GM18499 (cell line): ENCODE measurements around the gene GPR82.
"Not testable (repeated sequence)": the region's sequence is repeated elsewhere in the genome, so short reads cannot be mapped to it uniquely, and the experiment has no call there.

Experiments used
- ATAC-seq: cut with Tn5 transposase; IDR thresholded peaks from one replicate; pipeline ENCODE4 v1.9.1; 2021; ENCODE audit warnings: moderate number of reproducible peaks; ENCODE audit not compliant: insufficient read depth, unreplicated experiment

Gene GPR82, protein sequence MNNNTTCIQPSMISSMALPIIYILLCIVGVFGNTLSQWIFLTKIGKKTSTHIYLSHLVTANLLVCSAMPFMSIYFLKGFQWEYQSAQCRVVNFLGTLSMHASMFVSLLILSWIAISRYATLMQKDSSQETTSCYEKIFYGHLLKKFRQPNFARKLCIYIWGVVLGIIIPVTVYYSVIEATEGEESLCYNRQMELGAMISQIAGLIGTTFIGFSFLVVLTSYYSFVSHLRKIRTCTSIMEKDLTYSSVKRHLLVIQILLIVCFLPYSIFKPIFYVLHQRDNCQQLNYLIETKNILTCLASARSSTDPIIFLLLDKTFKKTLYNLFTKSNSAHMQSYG

DNA sequence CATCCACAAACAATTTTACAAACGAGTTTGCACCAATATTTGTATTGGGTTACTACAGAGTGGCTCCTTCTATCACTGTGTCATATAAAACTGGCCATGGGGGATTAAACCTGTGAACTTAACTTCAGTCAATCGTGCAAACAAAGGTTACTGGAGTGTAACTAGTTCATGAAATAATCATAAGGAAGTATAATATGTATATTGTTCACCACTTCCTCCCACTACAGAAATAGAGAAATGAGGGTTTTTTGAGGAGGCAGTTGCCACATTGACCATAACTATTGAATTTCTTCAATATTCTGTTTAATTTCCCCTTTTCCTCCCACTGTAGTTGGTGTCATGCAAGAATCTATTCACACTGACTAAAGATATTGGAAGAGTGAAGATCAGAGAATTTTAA, at the start of gene GPR82:
Gene GPR82, plus strand, starts transcription at position 356 of the 400 bp plus-strand sequence. CDS start 2,846 bp downstream, outside the sequence.
- ATAC-seq: no peak

DNA sequence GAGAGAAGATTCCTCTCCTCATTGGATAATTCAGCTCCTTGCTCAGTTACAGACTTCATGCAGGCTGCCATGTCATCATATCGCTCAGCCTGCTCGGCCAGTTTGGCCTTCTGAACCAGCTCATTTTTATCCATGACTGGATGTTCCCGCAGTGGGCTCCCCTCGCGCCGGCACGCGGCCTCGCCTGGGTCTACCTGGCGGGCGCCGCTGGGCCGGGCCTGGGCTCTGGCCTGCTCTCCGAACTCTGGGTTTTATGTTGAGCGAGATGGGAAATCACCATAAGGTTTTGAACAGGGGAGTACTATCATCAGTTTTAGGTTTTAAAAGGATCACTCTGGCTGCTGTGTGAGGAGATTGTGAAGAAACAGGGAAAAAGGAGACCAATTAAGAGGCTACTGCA, 47.6 kb upstream of the GPR82 start:
- ATAC-seq: not testable (repeated sequence)

DNA sequence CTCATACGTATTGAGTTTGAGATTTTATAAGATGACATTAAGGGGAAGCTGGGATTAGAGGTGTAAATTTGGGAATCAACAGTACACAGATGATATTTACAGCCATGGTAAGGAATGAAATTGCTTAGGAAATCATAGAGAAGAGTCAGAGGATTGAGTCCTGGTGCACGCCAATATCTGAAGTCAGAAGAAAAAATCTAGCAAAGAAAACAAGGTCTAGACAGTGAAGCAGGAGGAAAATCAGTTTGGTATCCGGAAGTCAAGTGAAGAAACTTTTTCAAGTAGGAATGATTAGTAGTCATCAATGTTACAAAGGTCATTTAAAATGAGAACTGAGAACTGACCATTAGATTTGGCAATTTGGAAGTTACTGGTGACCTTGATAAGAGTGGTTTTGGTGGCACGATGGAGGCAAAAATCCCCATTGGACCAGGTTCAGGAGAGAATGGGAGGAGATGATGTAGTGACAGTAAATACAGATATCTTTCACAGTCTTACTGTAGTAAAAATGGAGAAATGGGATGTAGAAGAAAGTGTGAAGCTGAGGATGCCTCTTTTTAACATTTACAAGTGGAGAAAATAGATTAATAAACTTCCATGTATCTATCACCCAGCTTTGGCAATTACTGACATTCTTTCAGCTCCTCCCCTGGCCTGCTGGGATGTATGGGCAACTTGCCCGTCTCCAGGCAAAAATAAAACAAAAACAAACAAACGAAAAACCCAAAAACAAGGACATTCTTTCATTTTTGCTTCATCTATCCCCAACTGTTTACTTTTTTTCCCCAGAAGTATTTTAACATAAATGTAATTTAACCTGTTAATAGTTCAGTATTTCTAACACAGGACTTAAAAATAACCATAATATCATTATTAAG, 46.6 kb upstream of the GPR82 start:
- ATAC-seq: no peak

DNA sequence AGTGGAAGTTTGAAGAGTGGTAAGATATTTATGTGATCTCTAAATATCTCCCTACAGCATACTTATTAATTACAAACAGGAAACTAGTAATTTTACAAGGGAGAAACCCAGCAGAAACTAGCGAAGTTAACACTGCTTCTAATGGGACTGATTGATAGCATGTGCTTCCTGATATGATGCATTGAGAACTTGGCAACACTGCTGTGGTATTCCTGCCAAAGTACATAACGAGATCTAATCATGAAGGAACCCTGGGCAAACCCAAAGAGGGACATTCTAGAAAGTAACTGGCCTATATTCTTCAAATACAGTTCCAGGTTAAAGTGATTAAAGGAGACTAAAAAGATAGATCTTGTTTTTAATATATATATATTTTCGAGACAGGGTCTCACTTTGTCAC, 39.8 kb upstream of the GPR82 start:
- ATAC-seq: no peak

DNA sequence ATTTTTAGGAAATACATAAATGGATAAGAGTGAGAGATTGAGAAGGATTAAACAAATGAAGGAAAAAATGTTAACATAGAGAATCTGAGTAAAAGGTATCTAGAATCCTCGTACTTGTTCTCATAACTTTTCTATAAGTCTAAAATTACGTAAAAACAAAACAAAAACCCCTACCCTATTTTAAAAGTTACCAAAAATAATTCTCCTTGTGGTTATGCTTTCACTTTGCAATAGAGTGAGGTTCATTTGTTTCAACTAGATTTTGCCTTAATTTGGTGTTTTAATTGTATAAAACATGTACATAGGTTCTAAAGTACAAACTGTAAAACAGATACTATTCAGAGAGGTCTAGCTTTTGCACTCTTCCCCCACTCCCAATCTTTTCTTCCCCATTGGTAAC, 39.0 kb upstream of the GPR82 start:
- ATAC-seq: no peak

DNA sequence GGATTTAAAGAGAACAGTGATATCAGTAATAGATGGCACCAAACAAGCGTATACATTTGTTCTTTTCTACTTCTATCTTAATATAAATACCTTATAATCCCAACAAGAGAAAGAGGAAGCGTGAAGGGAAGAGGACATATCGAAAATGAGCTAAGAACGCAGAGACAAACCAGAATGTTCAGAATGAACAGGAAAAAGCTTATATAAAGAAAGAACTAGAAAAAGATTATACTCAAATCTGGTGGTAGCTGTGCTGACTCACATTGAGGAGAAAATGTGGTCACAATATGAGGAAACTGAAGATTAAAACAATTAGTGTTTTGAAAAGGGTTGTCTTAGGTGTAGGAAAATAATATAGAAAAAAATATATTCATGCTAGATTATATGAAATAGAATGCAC, 37.2 kb upstream of the GPR82 start:
- ATAC-seq: no peak

DNA sequence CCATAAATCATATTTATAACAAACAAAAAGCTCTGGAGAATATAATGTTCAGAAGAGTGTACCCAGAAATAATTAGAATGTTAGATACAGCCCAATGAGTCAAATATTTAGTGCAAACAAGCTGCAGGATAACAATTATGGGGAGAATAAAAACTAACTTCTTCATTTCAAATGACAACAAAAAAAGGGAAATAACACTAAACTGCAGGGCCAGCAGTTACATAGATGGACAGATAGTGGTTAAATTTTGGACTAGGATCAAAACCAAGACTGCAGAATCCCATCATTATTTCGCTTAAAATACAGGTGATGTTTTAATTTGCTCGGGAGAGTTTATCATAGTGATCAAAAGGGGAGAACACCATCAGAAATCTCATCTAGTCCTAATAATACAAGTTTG, 35.8 kb upstream of the GPR82 start:
- no peak for ATAC-seq

DNA sequence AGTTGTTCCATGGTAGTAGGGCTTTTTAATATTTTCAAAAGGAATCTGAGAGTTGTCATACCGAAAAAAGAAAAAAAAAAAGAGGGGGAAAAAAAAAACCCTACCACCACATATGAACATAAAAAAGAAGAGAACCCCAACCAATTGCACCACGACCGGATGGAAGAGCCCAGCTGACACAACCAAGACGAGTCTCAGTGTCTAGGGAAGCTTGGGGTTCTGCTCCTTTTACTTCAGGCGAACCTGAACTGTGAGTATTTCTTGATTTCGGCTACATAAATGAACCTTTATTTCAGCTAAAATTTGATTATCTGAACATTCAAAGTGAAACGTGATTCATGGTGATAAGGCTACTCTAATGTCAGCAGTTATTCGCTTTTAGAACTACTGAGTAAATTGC, 35.1 kb upstream of the GPR82 start, which contains the start of gene GPR34:
Gene GPR34, plus strand, starts transcription at position 139 of the 400 bp plus-strand sequence. CDS start 6,661 bp downstream, outside the sequence.
- ATAC-seq: no peak

DNA sequence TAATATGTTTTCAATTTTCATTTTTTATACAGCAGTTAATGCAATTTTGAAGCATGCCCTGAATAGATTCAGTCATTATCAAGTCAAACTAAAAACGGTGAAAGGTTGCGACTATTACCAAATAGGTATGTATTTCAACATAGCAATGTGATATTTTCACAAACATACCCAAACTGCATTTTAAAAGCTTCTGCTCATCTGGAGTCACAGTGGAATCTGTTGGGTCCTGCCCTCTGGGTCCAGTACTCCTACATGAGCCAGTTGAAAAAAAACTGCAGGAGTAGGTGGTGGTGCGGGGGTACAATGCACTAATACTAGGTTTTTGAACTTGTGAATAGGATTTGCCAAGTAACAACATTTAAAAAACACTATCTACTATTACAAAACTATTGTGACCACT, 34.3 kb upstream of the GPR82 start:
- no peak for ATAC-seq

DNA sequence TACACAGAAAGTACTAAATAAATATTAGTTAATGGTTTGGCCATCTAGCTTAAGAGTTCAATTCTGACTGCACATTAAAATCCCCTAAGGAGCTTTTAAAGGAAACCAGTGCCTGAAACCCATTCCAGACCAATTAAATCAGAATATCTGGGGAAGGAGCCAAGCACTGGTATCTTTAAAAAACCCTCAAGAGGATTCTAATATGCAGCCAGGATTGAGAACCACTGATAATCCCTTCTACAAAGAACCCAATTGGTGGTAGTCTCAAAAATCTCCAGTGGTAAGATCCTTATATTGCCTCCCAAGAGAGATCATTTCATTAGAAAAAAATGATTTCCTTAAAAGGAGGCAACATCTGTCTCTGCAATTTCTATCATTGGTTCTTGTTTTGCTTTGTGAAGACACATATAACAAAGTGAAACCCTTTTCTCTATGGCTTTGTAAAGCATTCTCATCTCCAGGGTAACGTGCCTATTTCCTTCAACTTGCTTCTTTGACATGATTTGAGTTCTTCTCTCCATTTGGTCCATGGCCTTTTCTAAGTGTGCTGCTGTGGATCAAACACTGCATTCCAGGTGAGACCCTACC, 31.7 kb upstream of the GPR82 start:
- no peak for ATAC-seq

DNA sequence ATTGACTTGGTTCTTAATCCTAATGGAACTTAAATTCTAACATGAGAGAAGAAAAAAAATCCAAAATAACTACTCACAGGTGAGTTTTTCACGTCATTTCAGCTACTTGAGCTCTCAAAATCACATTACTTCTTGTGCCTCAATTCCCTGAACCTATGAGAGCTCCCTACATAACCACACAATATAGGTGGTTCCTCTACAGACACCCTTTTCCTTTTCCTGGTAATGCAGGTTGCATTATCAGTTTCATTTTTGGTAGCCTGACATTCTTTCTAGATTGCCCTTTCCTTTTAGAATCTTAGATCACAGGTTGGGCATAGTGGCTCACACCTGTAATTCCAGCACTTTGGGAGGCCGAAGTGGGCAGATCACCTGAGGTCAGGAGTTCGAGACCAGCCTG, 31.0 kb upstream of the GPR82 start:
- no peak for ATAC-seq

DNA sequence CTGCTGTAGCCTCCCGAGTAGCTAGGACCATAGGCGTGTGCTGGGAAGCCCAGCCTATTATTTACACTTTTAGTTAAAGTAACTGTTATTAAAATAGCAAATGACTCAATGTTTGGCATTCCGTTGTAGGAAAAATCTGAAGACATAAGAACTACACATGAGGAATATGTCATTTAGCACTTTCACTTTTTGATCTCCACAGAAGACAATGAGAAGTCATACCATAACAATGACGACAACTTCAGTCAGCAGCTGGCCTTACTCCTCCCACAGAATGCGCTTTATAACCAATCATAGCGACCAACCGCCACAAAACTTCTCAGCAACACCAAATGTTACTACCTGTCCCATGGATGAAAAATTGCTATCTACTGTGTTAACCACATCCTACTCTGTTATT, 28.6 kb upstream of the GPR82 start:
- ATAC-seq: no peak

DNA sequence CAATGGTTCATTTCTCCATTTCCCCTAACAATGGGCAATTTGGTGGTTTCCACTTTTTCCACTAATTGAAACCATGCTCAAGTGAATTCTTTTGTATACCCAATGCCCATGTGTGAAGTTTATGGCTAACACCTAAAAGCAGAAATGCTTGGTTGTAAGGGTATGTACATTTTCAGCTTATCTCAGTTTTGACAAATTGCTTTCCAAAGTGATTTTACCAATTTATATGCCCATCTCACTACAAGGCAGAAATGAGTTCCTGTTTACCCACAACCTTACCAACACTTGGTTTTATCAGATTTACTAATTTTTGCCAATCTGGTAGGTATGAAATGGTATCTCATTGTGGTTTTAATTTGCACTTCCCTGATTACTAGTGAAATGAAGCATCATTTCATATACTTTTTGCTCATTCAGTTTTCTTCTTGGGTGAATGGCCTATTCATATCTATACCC, 20.4 kb upstream of the GPR82 start:
- no peak for ATAC-seq

DNA sequence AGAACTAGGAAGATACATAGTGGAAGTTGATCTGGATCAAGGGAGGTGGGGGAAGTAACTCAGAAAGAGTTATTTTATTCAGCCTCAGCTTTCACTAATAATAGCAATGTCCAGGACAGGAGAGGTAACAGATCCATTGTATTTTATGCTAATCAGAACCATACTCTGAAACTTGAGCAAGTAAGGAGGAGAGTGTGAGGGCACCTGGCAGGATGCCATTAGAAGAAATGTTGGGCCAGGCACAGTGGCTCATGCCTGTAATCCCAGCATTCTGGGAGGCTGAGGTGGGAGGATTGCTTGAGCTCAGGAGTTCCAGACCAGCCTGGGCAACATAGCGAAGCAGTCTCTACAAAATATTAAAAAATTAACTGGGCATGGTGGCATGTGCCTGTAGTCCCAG, 18.9 kb upstream of the GPR82 start:
- no peak for ATAC-seq

DNA sequence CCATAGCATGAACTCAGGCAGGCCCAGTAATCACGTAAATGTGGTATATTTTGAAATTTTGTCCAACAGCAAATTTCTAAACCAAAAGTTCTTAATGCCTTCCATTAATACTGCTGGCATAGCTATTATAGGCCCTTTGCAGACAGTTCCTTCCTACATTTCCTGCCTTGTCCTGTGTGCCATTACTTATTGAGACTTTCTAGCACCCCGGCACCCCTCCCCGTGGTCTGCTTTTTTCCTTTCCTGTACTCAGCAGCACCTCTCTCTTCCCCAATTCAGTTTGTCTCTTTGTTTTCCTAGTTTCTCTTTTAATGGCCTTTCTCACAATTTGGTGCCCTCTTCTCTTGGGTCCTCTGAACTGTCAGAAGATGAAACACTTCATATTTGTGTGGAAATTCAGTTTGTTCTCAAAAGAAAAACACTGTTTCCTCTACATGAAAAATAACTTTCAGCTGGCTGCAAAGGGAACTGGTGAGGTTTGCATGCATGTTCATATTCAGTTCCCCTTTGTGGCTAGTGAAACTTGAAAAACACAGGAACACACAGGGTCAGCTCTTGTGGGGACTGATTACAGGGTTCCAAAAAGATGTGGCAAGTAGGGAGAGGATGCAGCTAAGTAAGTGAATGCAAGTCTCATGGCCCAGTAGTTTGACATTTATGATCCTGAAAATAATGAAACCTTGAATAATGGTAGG, 18.2 kb upstream of the GPR82 start:
- ATAC-seq: peak; percentile 73

DNA sequence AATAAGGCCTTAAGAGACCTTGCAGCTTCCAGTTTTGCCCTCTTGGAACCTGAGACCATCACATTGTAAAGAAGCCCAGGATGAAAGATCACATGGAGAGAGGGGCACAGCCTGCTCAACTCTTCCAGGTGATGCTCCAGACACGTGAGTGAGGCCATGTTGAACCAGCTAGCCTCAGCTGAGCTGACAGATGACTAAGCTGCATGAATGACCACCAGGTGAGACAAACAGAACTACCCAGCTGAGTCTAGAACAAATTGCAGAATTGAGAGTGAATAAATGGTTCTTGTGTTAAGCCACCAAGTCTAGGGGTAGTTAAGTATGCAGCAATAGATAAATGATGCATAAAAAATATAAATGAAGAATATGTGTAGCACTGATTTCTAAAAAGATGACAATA, 16.8 kb upstream of the GPR82 start:
- no peak for ATAC-seq

DNA sequence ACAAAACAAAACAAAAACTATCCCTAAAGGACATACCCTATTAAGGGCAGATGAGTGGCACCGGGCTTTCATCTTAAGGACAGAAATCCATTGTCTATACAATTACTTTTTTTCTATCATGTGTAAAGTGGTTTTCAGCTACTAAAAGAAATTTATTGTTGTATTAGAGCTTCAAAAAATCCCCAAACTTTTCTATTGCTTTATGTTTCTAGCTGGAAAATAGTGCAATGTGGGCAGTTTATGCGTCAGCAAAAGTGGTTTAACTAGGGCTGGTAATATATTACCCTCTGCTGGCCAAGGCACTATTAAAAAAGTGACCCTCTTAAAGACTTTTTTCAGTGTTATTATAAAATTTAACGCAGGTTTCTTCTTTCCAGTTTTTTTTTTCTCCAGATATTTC, 15.5 kb upstream of the GPR82 start:
- ATAC-seq: no peak

DNA sequence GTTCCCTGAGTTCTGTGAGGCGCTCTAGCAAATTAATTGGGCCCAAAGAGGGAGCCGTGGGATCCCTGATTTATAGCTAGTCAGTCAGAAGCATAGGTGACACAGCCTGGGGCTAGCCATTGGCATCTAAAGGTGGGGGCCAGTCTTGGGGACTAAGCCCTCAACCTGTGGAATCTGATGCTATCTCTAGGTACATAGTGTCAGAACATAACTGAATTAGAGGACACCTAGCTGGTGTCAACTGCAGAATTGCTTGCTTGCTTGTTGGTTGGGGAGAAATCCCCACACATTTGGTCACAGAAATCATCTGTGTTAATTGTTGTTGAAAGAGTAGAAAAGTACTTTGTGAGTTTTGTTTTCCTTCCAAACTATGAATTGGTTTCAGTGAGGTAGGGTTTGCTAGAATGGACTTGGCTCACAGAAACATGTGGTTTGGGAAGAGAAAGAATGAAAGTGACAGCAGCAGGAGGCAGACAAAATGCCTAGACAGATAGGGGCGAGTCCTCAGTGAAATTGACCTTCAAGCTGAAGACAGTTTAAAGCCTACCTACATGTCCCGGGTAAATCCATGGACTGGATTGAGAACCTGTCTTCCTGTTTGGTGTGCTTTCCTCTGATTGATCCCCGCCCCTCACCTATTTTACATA, 12.8 kb upstream of the GPR82 start:
- no peak for ATAC-seq

DNA sequence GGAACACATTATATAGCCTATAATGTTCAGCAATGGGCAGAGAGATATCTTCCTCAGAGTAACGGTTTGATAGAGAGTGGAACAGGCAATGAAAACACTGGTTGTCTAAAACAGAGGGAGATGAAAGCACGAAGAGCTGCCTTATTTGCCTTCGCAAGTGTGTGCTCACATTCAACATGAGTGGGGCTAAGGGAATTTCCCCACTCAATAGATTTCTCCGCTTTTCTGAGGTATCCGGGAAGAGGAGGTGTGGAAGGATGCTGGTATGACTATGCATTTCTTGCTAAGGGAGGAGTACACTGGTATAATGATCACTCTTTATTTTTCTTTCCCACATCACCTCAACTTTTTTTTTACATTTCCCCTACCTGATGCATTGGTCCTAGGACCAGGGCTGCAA, 7.8 kb upstream of the GPR82 start:
- no peak for ATAC-seq
